Prostate gland (tissue), 2 donors: ENCODE results near the gene WDFY2.

Source experiments
- POLR2AphosphoS5 ChIP-seq: sonication (generic); formaldehyde crosslinking; IDR thresholded peaks from one replicate; pipeline ENCODE4 v1.6.1; 2017; ENCODE audit warnings: antibody characterized with exemption
- TF ChIP-seq, protein P1 (sequence below), 4 experiments: fragments of 200-600 bp in 2 of 4; fragments of 450-650 bp in 2 of 4; sonication (generic) in 2 of 4; IDR thresholded peaks; 1 replicate in 3 of 4; 2 replicates in 1 of 4; pipeline ENCODE4 v1.5.1; 2016 to 2019; ENCODE audit warnings: antibody characterized with exemption in 4 of 4, mild to moderate bottlenecking in 2 of 4, moderate library complexity in 2 of 4

DNA sequence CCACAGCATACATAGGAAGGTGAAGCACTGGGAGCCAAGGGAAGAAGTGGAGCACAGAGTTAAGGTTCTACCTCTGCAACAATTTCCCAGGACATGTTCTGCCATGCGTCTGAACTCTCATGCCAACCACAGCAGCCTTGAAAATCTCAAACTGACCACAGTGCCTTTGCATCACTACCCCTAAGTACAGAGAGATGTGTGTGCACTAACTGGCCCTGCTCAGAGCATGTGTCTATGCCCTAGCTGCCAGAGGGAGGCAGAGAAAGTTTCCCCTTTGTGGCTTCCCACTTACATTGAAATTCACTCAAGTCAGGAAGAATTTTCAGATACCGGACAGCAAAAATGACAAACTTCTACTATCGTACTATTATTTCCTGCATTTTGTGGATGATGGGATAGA, 26.8 kb upstream of the WDFY2 start:
- TF ChIP-seq, protein P1, sequence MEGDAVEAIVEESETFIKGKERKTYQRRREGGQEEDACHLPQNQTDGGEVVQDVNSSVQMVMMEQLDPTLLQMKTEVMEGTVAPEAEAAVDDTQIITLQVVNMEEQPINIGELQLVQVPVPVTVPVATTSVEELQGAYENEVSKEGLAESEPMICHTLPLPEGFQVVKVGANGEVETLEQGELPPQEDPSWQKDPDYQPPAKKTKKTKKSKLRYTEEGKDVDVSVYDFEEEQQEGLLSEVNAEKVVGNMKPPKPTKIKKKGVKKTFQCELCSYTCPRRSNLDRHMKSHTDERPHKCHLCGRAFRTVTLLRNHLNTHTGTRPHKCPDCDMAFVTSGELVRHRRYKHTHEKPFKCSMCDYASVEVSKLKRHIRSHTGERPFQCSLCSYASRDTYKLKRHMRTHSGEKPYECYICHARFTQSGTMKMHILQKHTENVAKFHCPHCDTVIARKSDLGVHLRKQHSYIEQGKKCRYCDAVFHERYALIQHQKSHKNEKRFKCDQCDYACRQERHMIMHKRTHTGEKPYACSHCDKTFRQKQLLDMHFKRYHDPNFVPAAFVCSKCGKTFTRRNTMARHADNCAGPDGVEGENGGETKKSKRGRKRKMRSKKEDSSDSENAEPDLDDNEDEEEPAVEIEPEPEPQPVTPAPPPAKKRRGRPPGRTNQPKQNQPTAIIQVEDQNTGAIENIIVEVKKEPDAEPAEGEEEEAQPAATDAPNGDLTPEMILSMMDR (IDR thresholded peaks at IDR 0.05): no peak
- no peak for TF ChIP-seq POLR2AphosphoS5
